ENCODE results near the gene NFKBIA.

NFKBIA gene

DNA sequence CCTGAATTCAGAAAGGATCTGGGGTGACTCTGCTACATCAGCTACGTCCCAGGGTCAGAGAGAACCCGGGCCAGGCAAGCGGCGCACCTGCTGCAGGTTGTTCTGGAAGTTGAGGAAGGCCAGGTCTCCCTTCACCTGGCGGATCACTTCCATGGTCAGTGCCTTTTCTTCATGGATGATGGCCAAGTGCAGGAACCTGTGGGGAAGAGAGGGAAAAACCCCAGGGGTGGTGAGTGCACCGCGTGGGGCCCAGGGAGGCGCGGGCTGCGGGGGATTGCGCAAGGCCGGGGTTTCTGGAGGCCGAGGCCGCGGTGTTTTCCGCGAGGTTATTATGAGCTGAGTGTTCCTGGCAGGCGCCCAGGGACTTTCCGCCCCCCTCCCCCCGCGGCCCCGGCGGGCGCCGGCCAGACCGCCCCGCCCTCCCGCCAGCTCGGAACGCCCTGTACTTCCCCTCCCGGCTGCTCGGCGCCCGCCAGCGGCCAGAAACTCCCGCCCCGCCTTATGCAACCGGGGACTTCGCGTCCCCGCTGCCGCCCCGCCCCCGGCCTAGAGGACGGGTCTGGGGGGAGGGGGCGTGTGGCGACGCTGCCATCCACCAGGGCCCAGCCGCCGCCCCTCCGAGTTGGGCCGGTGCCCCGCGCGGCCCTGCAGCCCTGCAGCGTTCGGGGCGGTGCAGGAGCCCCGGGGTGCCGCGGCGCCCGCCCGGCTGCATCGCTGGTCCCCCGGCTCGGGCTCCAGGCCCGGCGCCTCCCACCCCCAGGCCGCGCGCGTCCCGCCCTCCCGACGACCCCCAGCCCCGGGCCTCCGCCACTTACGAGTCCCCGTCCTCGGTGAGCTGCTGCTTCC is 723 bp downstream of the NFKBIA start:
- peak; percentile 95 for DNase-seq (ENCODE audit: low read depth)
- TF ChIP-seq, protein P1, sequence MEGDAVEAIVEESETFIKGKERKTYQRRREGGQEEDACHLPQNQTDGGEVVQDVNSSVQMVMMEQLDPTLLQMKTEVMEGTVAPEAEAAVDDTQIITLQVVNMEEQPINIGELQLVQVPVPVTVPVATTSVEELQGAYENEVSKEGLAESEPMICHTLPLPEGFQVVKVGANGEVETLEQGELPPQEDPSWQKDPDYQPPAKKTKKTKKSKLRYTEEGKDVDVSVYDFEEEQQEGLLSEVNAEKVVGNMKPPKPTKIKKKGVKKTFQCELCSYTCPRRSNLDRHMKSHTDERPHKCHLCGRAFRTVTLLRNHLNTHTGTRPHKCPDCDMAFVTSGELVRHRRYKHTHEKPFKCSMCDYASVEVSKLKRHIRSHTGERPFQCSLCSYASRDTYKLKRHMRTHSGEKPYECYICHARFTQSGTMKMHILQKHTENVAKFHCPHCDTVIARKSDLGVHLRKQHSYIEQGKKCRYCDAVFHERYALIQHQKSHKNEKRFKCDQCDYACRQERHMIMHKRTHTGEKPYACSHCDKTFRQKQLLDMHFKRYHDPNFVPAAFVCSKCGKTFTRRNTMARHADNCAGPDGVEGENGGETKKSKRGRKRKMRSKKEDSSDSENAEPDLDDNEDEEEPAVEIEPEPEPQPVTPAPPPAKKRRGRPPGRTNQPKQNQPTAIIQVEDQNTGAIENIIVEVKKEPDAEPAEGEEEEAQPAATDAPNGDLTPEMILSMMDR (IDR thresholded peaks at IDR 0.05; ENCODE audit: insufficient read depth, low read depth, low read length, missing control alignments): no peak
- peak overlapping the region; percentile 71 for H3K4me3 ChIP-seq (ENCODE audit: low read length)

DNA sequence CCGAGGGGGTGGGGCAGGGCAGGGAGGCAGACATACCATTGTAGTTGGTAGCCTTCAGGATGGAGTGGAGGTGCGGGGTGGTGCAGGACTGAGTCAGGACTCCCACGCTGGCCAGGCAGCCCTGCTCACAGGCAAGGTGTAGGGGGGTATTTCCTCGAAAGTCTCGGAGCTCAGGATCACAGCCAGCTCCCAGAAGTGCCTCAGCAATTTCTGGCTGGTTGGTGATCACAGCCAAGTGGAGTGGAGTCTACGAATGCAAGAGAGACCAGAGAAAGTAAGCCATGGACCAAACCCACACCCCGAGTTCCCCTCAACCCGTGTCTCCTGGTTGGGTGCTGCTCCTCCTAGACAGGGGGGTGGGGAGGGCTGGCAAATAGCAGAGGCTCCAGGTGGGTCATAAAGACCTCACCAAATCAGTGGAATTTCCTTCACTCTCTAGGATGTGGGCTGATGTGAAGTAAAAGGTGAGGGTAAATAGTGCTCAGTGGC is 1.4 kb downstream of the NFKBIA start:
- DNase-seq (ENCODE audit: low read depth): peak; percentile 65
- H3K4me3 ChIP-seq (ENCODE audit: low read length): peak overlapping the region; percentile 71
- TF ChIP-seq, protein P1 (IDR thresholded peaks at IDR 0.05; ENCODE audit: insufficient read depth, low read depth, low read length, missing control alignments): no peak

DNA sequence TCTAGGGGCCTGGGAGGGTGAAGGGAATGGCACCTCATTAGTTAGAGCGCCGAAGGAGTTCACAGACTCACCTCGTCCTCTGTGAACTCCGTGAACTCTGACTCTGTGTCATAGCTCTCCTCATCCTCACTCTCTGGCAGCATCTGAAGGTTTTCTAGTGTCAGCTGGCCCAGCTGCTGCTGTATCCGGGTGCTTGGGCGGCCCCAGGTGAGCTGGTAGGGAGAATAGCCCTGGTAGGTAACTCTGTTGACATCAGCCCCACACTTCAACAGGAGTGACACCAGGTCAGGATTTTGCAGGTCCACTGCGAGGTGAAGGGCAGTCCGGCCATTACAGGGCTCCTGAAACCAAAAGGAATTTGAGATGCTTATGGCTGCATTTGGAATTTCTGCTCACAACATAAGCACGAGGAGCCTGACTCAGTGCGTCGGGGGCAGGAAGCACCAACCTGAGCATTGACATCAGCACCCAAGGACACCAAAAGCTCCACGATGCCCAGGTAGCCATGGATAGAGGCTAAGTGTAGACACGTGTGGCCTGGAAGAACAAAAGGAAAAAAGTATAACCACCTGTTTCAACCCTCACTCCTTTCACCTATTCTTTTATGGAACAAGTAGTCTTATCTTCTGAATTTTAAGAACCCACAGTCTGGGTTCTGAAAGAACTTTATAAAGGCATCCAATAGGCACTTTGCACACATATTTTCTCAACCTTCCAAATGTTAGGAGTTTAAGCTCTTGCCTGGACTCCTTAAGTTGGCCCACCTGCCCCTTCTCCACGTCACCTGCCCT is 2.0 kb downstream of the NFKBIA start:
- TF ChIP-seq, protein P1 (IDR thresholded peaks at IDR 0.05; ENCODE audit: insufficient read depth, low read depth, low read length, missing control alignments): no peak
- H3K4me3 ChIP-seq (ENCODE audit: low read length): peak overlapping the region; percentile 71
- DNase-seq (ENCODE audit: low read depth): peak; percentile 45

DNA sequence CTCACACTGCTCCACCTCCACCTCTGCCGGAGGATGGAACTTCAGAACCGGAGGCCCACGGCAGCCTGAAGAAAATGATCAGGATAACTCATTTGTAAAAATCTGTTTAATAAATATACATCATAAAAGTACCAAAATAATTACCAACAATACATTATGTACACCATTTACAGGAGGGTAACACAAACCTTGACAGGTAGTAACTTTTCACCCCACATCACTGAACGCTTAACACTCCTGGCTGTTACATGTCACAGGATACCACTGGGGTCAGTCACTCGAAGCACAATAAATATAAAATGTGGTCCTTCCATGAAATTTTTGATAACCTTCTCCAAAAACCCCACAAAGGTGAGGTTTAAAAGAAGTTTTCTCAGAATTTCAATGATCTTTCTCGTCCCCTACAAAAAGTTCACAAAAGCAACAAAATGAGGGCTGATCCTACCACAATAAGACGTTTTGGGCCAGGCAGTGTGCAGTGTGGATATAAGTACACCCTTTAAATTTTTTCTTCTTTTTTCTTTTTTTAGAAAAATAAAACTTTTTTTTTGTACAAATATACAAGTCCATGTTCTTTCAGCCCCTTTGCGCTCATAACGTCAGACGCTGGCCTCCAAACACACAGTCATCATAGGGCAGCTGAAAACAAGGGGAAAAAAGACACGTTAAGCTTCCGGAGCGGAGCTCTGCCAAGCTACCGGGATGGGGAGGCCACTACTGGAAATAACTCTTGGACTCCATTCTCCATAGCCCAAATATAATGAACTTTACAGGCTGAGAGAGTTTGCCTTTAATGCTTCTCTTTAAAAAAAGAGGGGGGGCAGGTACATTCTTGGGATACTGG is 2.9 kb downstream of the NFKBIA start:
- TF ChIP-seq, protein P1 (IDR thresholded peaks at IDR 0.05; ENCODE audit: insufficient read depth, low read depth, low read length, missing control alignments): no peak
- DNase-seq (ENCODE audit: low read depth): no peak

DNA sequence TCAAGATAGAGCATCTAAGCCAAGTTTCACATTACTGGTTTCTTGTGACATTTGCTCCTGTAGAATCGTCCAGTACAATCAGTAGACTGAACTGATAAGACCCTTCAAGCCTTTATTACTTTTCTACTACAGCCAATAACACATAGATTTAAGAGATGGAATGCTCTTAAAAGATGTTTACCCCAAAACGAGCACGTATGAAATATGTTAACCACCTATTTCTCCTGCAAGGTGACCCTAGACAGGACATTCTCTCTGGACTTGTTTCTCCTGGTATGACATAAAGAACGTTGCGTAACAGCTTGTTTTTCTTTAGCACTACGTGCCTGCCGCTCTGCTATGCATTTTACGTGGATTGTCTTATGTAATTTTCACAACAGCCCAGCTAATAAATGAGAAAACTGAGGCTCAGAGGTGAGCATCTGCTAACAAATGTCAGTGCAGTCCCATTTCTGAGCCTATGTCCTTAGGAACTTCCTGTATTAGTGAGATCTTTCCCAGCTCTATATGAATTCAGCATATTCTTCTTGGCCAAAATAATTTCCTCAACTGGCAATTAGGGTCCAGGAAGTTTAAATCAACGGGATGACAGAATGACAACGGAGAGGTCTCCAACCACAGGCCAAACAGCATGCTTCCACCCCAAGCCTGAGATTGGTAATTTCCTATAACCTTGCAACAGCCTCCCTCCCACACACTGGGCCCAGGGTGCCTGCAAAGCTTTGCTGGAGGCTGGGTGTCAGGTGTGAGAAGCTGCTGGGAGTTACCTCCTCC is 3.7 kb downstream of the NFKBIA start:
- TF ChIP-seq, protein P1 (IDR thresholded peaks at IDR 0.05; ENCODE audit: insufficient read depth, low read depth, low read length, missing control alignments): no peak
- H3K4me3 ChIP-seq (ENCODE audit: low read length): peak overlapping the region; percentile 71
- DNase-seq (ENCODE audit: low read depth): peak; percentile 64

More for the DNA sequence above, 2.9 kb downstream of the NFKBIA start:
- peak overlapping the region; percentile 71 for H3K4me3 ChIP-seq (ENCODE audit: low read length)

All from epithelial cell of esophagus (primary cell).